PC-3 (cell line): ENCODE results near the gene MSI2.

ENCODE experiments used
- EZH2 ChIP-seq: fragments of 300-600 bp; sonication (generic); IDR thresholded peaks from one replicate; pipeline ENCODE4 v1.6.1; 2017; ENCODE audit warnings: antibody characterized with exemption, mild to moderate bottlenecking, low read length; ENCODE audit not compliant: unreplicated experiment
- EZH2phosphoT487 ChIP-seq: fragments of 300-600 bp; sonication (generic); IDR thresholded peaks from 2 replicates; pipeline ENCODE4 v1.6.1; 2018; ENCODE audit warnings: mild to moderate bottlenecking, antibody characterized with exemption, low read length, borderline replicate concordance

GRCh38 chr17:57206928-57207327 is 49.4 kb upstream of the MSI2 start:
- TF ChIP-seq EZH2 (no peak), EZH2phosphoT487 (no peak)
